Measurements from ENCODE around the gene P2RX4.
"Not testable (repeated sequence)": the region's sequence is repeated elsewhere in the genome, so short reads cannot be mapped to it uniquely, and the experiment has no call there.

Gene P2RX4

GRCh38 chr12:121241156-121241970 is 31.4 kb downstream of the P2RX4 start:
- no peak for DNase-seq (ENCODE audit: low read depth in 3 of 3)

DNA sequence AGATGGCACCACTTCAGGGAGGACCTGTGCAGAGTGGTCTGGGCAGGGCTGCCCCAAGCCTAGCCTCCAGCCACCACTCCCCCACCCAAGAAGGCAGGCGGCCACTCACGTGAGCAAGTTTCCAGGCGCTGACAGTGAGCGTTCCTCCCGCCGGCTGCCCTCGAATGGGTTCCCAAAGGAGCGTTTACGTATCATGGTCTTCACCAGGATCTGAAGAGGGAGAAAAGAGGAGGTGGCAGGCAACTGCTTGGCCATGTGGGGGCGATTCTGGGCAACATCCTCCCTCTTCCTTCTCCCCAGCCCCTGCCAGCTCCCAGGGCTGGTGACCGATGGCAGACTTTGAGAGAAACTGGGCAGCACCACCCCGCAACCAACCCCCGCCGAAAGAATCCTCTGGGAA is 35.1 kb downstream of the P2RX4 start:
- DNase-seq (ENCODE audit: low read depth in 3 of 3) = no peak

DNA sequence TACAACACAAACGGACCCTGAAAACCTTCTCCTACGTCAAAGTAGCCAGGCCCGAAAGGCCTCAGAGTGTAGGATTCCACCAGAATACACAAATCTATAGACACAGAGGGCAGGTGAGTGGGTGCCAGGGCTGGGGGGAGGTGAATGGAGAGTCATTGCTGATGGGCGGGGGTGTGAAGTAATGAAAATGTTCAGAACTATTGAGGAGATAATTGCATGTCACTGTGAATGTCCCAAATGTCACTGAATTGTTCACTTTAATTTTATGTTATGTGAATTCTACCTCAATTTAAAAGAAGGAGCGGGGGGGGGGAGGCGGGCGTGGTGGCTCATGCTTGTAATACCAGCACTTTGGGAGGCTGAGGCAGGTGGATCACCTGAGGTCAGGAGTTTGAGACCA is 36.0 kb downstream of the P2RX4 start:
- no peak for DNase-seq (ENCODE audit: low read depth in 3 of 3)

GRCh38 chr12:121246893-121247557 is 37.1 kb downstream of the P2RX4 start:
- DNase-seq (ENCODE audit: low read depth in 3 of 3) = no peak

GRCh38 chr12:121248622-121249021 is 38.7 kb downstream of the P2RX4 start:
- no peak for DNase-seq (ENCODE audit: low read depth in 3 of 3)

- DNase-seq (ENCODE audit: low read depth in 3 of 3) = no peak
Measured at GRCh38 chr12:121250359-121250758, 40.4 kb downstream of the P2RX4 start.

- no peak for DNase-seq (ENCODE audit: low read depth in 3 of 3)
Measured at GRCh38 chr12:121251838-121252237, 41.9 kb downstream of the P2RX4 start.

DNA sequence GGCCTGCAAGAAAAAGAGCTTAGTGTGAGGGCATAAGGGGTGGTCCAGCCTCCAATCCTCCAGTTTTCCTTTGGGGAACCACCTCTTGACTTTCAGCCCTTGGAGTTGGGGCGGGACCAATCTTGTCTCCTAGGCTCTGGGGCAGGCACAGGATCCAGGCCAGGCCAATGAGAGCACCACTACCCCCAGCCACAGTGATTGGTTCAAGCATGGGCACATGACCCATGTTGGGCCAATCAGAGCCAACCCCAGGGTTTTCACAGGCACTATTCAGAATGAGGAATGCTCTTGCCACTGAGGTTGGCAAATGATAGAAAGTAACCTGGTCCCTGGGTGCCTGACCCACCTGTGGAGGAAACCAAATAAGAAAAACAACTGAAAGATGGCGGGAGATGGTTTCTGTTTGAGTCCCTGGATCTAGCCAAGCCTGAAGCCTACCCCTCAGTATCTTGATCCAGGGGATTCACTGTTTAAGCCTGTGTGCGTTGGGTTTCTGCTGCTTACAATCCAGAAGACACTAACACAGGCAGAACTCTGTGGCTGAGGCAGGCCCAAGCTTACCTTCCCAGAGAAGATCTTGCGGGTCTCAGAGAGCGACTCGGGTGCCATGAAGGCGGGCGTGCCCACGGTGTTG is 42.9 kb downstream of the P2RX4 start:
- no peak for DNase-seq (ENCODE audit: low read depth in 3 of 3)

GRCh38 chr12:121253638-121254335 is 43.9 kb downstream of the P2RX4 start:
- DNase-seq (ENCODE audit: low read depth in 3 of 3) = no peak

DNA sequence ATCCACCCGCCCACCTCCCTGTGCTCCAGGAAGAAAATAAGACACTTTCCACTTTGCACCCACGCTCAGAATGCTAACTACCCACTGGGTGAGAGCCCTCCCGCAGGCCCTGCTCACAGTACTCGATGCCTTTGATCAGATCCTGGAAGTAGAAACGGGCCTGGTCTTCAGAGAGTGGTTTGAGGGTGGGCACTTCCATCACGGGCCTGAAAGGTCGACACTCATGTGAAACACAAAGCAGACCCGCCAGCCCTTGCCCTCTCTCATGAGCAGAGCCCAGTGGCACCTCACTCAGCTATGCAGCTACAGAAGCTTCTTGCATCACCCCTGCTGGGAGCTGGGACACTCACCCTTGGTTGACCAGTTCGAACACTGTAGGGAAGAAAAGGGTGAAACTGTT is 45.5 kb downstream of the P2RX4 start:
- no peak for DNase-seq (ENCODE audit: low read depth in 3 of 3)

GRCh38 chr12:121257704-121258449 is 47.9 kb downstream of the P2RX4 start:
- DNase-seq (ENCODE audit: low read depth in 3 of 3) = not testable (repeated sequence)

- no peak for DNase-seq (ENCODE audit: low read depth in 3 of 3)
Measured at GRCh38 chr12:121259074-121259473, 49.1 kb downstream of the P2RX4 start.

DNA sequence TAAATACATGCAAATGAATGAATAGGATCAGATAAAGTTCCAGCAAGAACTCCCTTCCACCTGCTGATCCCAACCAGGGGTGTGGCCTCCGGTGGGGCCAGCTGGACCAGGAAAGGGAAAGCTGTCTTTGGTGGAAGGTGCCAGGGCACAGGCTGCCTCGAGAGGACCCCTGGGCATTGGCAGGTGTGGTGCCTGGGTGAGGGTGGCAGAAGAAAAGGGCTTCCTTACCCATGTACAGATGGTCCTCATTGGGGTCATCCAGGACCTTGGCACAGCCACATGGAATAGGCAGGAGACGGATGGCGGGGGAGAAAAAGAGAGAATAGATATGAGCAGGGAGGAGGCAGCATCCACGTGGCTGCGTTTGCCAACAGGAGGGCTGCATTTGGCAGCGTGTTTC is 50.2 kb downstream of the P2RX4 start:
- no peak for DNase-seq (ENCODE audit: low read depth in 3 of 3)

DNA sequence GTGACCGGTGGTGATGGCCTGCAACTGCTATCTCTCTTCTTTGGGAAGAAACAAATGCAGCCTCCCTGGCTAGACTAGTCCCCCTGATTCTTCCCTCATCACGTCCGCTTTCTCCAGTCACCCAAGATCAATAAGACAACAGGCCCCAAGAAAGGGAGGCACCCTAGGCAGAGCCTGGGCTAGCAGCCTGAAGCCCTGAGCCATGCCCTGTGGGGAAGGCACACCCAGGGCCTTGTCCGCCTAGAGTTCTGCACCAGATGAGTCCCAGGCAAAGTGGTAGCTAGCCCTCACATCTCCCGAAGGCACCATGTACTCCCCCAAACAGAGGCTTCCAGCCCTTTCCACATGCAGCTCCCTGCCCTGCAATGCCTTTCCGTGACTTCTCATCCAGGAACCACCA is 51.5 kb downstream of the P2RX4 start:
- no peak for DNase-seq (ENCODE audit: low read depth in 3 of 3)

DNA sequence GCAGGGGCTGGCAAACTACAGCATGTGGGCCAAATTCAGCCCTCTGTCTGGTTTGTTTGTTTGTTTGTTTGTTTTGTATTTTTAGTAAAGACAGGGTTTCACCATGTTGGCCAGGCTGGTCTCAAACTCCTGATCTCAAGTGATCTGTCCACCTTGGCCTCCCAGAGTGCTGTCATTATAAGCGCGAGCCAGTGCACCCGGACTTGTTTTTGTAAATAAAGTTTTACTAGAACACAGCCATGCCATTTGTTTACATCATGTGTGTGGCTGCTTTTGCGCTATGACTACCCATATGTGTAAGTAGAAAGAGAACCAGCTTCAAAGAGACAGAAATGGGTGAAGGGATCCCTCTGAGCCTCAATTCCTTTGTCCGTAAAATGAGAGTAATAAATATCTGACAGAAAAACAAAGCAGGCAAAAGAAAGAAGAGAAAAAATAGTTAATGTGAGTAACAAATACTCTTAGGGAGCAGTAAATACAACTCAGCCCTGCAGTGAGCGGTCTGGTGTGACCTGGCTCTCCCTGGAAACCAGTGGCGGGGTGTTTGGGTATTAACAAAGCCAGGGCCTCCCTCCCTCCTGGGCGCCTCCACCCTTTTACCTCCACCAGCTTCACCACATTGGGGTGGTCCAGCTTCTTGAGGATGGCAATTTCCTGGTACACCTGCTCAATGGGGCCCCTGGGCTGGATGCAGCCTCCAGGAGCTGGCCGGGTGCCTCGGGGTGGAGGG is 53.4 kb downstream of the P2RX4 start:
- no peak for DNase-seq (ENCODE audit: low read depth in 3 of 3)

GRCh38 chr12:121264135-121264534 is 54.2 kb downstream of the P2RX4 start:
- DNase-seq (ENCODE audit: low read depth in 3 of 3) = no peak

GRCh38 chr12:121264951-121265515 is 55.1 kb downstream of the P2RX4 start:
- no peak for DNase-seq (ENCODE audit: low read depth in 3 of 3)

DNA sequence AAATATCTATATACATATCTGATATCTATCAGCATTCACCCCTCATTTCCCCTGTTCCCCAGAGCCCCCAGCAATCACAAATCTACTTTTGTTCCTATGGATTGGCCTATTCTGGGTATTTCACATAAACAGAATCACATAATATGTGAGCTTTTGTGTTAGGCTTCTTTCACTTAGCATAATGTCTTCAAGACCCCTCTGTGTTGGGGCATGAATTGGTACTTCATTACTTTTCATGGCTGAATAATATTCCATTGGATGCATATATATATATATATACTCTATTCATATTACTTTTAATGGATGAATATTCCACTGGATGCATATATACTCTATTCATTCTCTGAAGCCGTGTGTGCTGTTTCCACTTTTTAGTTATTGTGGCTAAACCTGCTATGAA is 57.9 kb downstream of the P2RX4 start:
- no peak for DNase-seq (ENCODE audit: low read depth in 3 of 3)

GRCh38 chr12:121273364-121273896 is 63.5 kb downstream of the P2RX4 start:
- DNase-seq (ENCODE audit: low read depth in 3 of 3) = no peak

DNA sequence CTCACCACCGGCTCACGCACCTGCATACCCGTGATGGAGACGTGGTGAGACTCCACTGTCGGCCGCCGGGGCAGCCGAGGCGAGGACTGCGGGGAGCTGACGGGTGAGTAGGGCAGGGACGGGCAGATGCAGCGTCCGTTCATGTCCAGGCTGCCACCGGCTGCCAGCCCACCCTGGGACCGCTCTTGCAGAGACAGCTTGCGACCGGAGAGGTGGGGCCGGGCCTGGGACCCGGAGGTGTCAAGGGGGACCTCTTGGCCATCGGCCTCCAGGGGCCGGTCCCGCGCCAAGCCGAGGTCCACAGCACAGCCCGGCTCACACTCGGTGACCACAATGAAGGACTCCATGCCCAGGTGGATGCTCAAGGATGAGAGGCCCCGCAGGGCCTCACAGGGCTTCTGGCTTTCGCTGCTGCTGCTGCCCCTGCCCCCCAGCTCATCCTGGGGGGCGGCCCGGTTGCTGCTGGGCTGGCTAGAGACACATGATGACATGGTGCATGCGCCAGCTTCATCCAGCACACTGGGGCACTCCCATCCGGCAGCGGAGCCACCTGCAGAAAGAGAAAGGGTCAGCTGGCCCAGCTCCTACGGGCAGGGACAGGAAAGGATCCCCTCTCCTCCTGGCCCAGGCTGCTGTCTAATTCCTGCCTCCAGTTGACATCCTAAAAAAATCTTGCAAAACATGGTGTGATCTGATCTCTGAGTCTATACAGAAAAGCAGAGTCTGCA is 64.3 kb downstream of the P2RX4 start:
- DNase-seq (ENCODE audit: low read depth in 3 of 3) = no peak

All from stimulated activated CD4-positive, alpha-beta T cell treated with anti-CD3 and anti-CD28 coated beads, TNF-alpha, amount 100 ng/mL, for 48 hours (primary cell).